ENCODE results near the gene IRF2BPL.
"Not testable (repeated sequence)": the region's sequence is repeated elsewhere in the genome, so short reads cannot be mapped to it uniquely, and the experiment has no call there.

The IRF2BPL gene

DNA sequence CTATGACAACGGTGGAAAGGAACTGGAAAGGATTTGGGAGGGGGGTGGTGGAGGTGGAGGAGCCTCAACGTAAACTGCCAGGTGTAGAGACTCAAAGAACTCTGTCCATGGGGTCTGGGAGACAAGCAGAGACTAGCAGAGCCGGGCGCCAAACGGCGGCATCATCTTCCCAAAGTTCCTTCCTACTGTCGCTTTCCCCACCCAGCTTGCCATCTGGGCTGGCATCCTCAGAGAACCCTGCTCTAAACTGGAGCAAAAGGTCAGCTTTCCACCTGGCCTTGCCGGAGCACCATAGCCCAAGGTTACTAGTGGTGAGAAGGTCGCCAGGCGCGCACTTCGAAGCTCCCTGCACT is 4.0 kb upstream of the IRF2BPL start:
- Mint-ChIP-seq H3K9me3 (no peaks in the 10 kb centered on the region), H3K27ac (peak overlapping the region; percentile 86), H3K4me3 (peak overlapping the region; percentile 87), H3K36me3 (ENCODE audit: low read depth) (peaks cover 8% of the 10 kb centered on the region), H3K4me1 (ENCODE audit: low read depth) (peaks cover 59% of the 10 kb centered on the region), H3K27me3 (ENCODE audit: low read depth) (no peaks in the 10 kb centered on the region)

DNA sequence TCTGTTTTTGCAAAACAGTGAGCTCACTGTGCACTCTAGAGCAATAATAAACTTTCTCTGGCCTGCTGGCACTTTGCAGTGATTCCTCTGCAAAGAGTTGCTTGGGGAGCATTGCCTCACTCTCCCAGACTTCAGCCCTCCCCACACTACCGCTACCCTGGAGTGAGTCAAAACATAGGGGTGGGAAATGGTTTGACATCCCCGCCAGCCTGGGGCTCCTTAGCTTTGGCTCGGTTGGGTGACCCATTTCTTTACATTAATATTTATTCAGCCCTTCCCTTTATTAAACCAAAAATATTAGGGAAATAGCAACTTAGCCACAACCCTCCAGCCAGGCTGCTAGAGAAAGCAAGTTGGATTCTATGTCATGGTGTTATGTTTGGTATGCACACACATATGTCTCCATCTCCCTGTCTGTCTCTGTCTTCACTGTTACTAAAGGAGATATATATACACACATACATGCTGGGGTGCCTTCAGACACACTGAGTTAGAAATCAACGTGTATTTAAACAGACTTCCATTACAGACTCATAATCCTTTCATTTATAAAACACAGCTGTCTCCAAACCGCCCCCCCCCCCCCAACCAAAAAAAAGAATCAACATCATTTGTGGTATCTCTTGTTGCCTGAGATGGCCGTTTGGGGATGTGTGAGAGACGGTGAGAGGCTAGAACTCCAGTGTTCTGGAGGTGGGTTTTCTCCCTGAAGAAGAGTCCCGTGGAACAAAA is 3.4 kb upstream of the IRF2BPL start:
- no peaks in the 10 kb centered on the region for H3K27me3 Mint-ChIP-seq (ENCODE audit: low read depth)
- peaks cover 8% of the 10 kb centered on the region for H3K36me3 Mint-ChIP-seq (ENCODE audit: low read depth)
- H3K4me1 Mint-ChIP-seq (ENCODE audit: low read depth), result peaks cover 55% of the 10 kb centered on the region

DNA sequence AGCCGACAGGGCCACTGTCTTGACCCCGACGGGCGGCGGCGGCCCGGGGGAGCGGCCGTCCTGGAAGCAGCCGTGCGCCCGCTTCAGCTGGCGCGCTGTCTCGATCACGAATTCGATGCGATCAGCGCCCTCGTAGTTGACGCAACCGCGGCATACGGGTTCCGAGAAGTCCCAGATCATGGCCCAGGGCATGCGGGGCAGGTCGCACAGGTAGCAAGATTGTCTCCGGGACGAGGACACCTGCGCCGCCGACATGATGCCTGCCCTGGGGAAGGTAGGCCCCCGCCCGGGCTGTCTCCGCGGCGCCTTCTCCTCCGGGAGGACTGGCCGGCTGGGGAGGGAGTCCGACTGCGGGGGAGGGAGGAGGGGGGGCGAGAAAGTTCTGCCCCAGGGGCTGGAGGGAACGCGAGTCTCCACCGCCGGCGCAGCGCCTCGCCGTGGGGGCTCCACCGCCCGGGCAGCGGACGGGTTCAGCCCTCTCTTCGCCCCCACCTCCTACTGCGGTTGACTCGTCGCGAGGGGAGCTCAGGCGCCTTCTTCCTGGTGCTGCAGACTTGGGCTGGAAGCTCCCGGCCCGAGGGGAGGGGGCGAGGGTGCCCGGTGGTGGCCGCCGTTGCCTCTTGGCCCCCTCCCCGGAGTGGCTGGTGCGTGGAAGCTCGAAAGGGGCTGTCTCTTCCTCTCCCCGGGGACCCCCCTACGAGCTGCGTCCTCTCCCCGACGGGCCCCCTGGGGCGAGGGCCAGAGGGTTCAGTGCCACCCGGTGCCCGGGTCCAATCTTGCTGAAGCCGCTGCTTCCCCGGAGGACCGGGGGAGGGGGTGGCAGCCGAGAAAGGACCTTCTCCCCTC is 747 bp downstream of the IRF2BPL start:
- H3K27me3 Mint-ChIP-seq (ENCODE audit: low read depth), result no peaks in the 10 kb centered on the region
- H3K36me3 Mint-ChIP-seq (ENCODE audit: low read depth), result peaks cover 23% of the 10 kb centered on the region
- H3K9me3 Mint-ChIP-seq, result no peaks in the 10 kb centered on the region
- H3K27ac Mint-ChIP-seq, result peak overlapping the region; percentile 80
- H3K4me1 Mint-ChIP-seq (ENCODE audit: low read depth), result peaks cover 49% of the 10 kb centered on the region
- H3K4me3 Mint-ChIP-seq, result peak overlapping the region; percentile 96

More for the DNA sequence above, 3.4 kb upstream of the IRF2BPL start:
- H3K27ac Mint-ChIP-seq, result peak overlapping the region; percentile 86
- no peaks in the 10 kb centered on the region for H3K9me3 Mint-ChIP-seq
- H3K4me3 Mint-ChIP-seq, result peak overlapping the region; percentile 87

- H3K27ac Mint-ChIP-seq, result no peak overlapping the region
- H3K27me3 Mint-ChIP-seq (ENCODE audit: low read depth), result no peaks in the 10 kb centered on the region
- H3K36me3 Mint-ChIP-seq (ENCODE audit: low read depth), result peaks cover 22% of the 10 kb centered on the region
- no peaks in the 10 kb centered on the region for H3K9me3 Mint-ChIP-seq
- H3K4me3 Mint-ChIP-seq, result peak overlapping the region; percentile 74
- peaks cover 48% of the 10 kb centered on the region for H3K4me1 Mint-ChIP-seq (ENCODE audit: low read depth)
Measured at GRCh38 chr14:77026930-77027537, 1.5 kb downstream of the IRF2BPL start.

DNA sequence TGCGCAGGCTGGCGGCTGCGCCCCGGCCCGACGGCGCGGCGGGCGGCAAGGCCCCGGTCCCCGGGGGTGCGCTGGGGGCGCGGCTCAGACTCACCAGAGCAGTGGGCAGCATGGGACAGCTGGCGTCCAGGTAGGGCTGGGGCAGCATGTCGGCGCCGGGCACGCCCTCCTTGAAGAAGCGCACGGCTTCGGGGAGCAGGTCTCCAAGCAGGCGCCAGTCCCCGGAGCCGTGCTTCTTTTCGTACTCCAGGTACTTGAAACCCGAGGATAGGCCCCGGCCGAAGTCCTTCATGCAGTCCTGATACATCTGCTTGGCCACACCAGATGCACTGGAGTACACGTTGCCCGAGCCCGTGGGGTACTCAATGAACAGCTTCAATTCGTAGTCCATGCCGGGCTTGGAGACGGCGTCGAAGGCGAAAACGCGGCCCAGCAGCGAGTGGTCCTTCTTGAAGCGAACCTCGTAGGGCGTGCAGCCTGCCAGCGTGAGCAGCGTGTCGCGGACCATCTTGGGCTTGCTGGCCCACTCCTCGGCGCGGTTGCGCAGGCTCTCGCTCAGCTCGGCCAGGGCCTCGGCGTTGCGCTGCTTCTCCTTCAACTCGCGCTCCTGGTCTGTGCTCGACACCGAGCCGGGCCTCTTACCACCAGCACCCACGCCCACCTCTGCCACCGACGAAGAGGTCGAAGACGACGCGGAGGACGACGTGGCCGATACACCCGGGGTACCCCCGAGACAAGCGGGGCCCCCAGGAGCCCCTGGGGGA is 2.2 kb downstream of the IRF2BPL start:
- Mint-ChIP-seq H3K36me3 (ENCODE audit: low read depth) (peaks cover 22% of the 10 kb centered on the region), H3K4me3 (peak overlapping the region; percentile 68), H3K4me1 (ENCODE audit: low read depth) (peaks cover 47% of the 10 kb centered on the region), H3K9me3 (no peaks in the 10 kb centered on the region), H3K27me3 (ENCODE audit: low read depth) (no peaks in the 10 kb centered on the region), H3K27ac (peak overlapping the region; percentile 20)

DNA sequence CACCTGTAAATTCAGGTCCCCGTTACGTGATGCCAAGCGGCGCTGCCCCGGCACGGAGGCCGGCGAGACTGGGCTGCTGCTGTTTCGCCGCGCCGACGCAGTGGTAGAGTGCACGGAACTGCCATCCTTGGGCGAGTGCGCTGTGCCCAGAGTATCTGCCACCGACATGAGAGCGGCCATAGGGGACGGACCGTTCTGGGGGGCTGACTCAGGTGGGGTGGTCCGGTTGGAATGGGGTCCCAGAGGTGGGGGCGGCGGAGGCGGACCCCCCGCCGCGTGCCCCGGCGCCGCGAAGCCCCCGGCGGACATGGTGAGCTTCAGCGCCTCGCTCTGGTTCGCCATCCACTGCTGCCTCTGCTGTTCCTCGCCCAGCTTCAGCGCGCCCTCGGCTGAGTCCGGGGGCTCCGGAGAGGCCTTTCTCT is 2.8 kb downstream of the IRF2BPL start:
- Mint-ChIP-seq H3K27me3 (ENCODE audit: low read depth) (no peaks in the 10 kb centered on the region), H3K4me3 (peak overlapping the region; percentile 40), H3K27ac (no peak overlapping the region), H3K36me3 (ENCODE audit: low read depth) (peaks cover 22% of the 10 kb centered on the region), H3K4me1 (ENCODE audit: low read depth) (peaks cover 45% of the 10 kb centered on the region), H3K9me3 (no peaks in the 10 kb centered on the region)

GRCh38 chr14:77024171-77024691 is 4.3 kb downstream of the IRF2BPL start:
- Mint-ChIP-seq H3K27me3 (ENCODE audit: low read depth) (no peaks in the 10 kb centered on the region), H3K9me3 (no peaks in the 10 kb centered on the region), H3K36me3 (ENCODE audit: low read depth) (peaks cover 20% of the 10 kb centered on the region), H3K27ac (peak overlapping the region; percentile 79), H3K4me3 (peak overlapping the region; percentile 77), H3K4me1 (ENCODE audit: low read depth) (peaks cover 42% of the 10 kb centered on the region)

DNA sequence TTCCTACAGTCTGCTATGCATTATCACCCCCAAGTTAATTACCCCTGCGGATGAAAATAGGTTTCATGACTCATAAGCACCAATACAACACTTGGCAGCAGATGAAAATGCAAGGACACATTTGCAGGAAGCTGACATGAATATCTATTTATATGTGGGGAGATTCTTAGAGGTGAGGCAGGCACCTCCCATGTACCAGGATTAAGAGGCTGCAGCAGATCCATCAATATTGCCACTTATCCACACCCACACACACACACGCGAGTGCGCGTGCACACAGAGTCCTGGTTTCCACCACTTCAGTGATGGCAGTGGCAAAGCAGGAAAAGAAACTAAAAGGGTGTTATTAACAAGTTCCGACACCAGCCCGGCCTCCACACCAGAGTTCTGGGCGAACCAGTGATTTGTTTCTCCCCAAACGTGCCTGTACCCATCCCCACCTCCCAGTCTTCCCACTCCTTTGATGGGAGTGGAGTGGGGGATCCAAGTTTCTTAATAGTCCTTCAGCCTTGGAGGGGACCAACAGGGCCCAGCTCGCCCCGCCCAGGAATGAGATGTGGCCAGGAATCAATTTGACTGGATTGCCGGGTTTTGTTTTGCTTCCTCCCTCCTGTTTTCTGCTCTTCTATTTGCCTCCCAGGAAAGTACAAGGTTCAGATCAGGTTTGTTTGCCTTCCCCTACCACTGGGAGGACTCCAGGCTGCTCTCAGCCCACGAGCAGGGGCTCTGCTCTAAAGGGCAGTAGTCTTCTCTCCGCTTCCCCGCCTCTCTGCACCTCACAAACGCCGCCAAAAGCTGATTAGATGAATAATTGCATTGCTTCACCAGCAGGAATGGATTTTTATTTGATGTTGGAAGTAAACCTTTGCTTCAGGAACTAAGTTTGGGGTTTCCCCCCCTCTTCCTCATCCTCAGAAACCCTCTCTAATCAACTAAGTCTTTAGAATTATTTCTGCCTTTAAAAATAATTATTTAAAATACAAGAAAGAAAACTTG is 5.2 kb downstream of the IRF2BPL start:
- Mint-ChIP-seq H3K27ac (peak overlapping the region; percentile 84), H3K9me3 (no peaks in the 10 kb centered on the region), H3K4me1 (ENCODE audit: low read depth) (peaks cover 36% of the 10 kb centered on the region), H3K4me3 (peak overlapping the region; percentile 45), H3K36me3 (ENCODE audit: low read depth) (peaks cover 15% of the 10 kb centered on the region), H3K27me3 (ENCODE audit: low read depth) (no peaks in the 10 kb centered on the region)

DNA sequence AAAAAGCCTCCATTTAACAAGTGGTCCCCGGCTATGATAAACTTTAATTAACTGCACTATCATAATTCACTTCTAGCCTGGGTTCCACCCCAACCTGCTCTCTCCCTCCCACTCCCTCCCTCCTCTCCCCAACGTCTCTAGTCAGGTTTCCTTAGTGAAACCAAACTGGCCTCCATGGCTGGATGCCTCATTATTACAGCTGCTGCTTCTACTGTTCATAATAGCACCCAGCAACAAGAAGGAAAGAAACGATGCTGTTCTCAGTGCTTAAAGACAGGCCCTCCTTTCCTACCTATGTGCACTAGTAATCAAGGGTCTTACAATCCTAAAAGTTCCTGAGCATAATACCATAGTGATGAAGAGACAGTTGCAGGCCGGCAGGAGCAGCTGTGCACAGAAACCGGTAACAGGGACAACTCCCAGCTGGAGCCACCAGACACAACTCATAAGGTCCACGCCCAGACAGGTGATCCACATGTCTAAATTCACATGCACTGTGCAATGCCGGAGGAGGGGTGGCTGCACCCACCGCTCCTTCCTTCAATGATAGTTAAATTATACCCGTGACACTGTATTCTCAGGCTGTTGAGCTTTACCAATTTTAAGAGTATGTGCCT is 6.2 kb downstream of the IRF2BPL start:
- H3K4me1 Mint-ChIP-seq (ENCODE audit: low read depth), result peaks cover 36% of the 10 kb centered on the region
- H3K9me3 Mint-ChIP-seq, result no peaks in the 10 kb centered on the region
- peak overlapping the region; percentile 53 for H3K27ac Mint-ChIP-seq
- H3K27me3 Mint-ChIP-seq (ENCODE audit: low read depth), result no peaks in the 10 kb centered on the region
- H3K4me3 Mint-ChIP-seq, result peak overlapping the region; percentile 45
- H3K36me3 Mint-ChIP-seq (ENCODE audit: low read depth), result peaks cover 15% of the 10 kb centered on the region

- Mint-ChIP-seq H3K4me1 (ENCODE audit: low read depth) (peaks cover 36% of the 10 kb centered on the region), H3K36me3 (ENCODE audit: low read depth) (peaks cover 15% of the 10 kb centered on the region)
- H3K27ac Mint-ChIP-seq; H3K27me3 Mint-ChIP-seq (ENCODE audit: low read depth); H3K9me3 Mint-ChIP-seq; H3K4me3 Mint-ChIP-seq: not testable (repeated sequence)
Measured at GRCh38 chr14:77021424-77021823, 7.1 kb downstream of the IRF2BPL start.

DNA sequence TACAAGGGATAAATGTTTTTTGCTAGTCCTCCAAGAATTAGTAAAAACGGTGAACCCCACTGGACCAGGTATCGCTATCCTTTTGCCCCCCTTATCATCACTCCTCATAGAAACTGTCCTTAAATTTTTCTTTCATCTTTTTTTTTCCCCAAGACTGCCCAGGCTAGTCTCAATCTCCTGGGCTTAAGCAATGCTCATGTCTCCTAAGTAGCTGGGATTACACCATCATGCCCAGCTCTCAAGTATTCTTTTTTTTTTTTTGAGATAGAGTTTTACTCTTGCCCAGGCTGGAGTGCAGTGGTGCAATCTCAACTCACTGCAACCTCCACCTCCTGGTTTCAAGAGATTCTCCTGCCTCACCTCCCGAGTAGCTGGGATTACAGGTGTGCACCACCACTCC is 9.7 kb downstream of the IRF2BPL start:
- Mint-ChIP-seq H3K9me3 (no peaks in the 10 kb centered on the region), H3K4me3 (no peak overlapping the region), H3K36me3 (ENCODE audit: low read depth) (peaks cover 2% of the 10 kb centered on the region), H3K27ac (no peak overlapping the region), H3K4me1 (ENCODE audit: low read depth) (peaks cover 25% of the 10 kb centered on the region), H3K27me3 (ENCODE audit: low read depth) (no peaks in the 10 kb centered on the region)

DNA sequence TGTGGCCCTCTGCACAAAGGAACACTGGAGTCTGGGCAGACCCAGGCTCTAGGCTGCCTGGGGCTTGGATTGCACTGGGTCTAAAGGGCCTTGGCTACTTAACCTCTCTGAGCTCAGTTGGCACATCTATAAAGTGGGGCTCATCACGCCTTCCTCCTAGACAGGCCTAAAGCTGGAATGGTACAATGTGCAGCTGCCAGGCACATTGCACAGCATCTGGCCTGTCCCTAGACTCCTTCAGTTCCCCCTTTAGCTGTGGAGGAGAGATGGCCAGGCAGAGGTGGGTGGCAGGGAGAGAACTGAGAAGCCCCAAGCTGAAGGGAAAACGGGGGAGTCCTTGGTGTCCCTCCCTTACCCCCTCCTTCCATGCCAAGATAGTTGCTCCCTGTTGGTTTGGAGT is 10.8 kb downstream of the IRF2BPL start:
- H3K4me1 Mint-ChIP-seq (ENCODE audit: low read depth), result peaks cover 15% of the 10 kb centered on the region

GRCh38 chr14:77014734-77015133 is 13.8 kb downstream of the IRF2BPL start:
- Mint-ChIP-seq H3K27me3 (ENCODE audit: low read depth) (peaks cover 19% of the 10 kb centered on the region), H3K9me3 (no peaks in the 10 kb centered on the region), H3K27ac (no peak overlapping the region)

More for the DNA sequence above, 10.8 kb downstream of the IRF2BPL start:
- Mint-ChIP-seq H3K36me3 (ENCODE audit: low read depth) (no peaks in the 10 kb centered on the region), H3K27me3 (ENCODE audit: low read depth) (peaks cover 4% of the 10 kb centered on the region), H3K27ac (no peak overlapping the region), H3K9me3 (no peaks in the 10 kb centered on the region), H3K4me3 (no peak overlapping the region)

More at GRCh38 chr14:77014734-77015133, 13.8 kb downstream of the IRF2BPL start:
- Mint-ChIP-seq H3K36me3 (ENCODE audit: low read depth) (no peaks in the 10 kb centered on the region), H3K4me1 (ENCODE audit: low read depth) (peaks cover 3% of the 10 kb centered on the region), H3K4me3 (no peak overlapping the region)

All from T-helper 1 cell treated with Interleukin-12 subunit alpha and Interleukin-12 subunit beta and Interleukin-4 antibody, amounts not matched to agents 30 μg/mL and 1 μg/mL, for 36 hours (primary cell).